HepG2 (cell line): ENCODE results near the gene FGD4. TPM values are rescaled to one million over a fixed set of nuclear protein-coding genes. Genes with fewer than 3 reads are reported as not detected.

Experiments
- ATAC-seq: fragments of 200-7000 bp; cut with Tn5 transposase; 3 replicates; pipeline ENCODE4 v1.9.1; 2020; ENCODE audit warnings: mild to moderate bottlenecking, moderate library complexity
- BruUV-seq: library from RNA; stranded (reverse); fragments of 400-500 nt; replicated peaks from 2 replicates; lab custom pipeline; 2021; lab: Mats Ljungman, UMichigan
- CTCF ChIA-PET: fragments of 300-600 bp; formaldehyde crosslinking; extraction: SDS; loops from one replicate; lab custom pipeline; 2021; ENCODE audit warnings: low total read pairs, inconsistent platforms, low intra/inter-chr PET ratio; lab: Yijun Ruan, JAX
- POLR2A ChIA-PET: fragments of 350-600 bp; sonication (Branson Sonifier 250); formaldehyde crosslinking; loops from one replicate; lab custom pipeline; 2020; ENCODE audit warnings: antibody characterized with exemption, inconsistent platforms; lab: Yijun Ruan, JAX
- DNase-seq: peaks from one replicate; pipeline ENCODE4 v3.0.0-alpha.2; 2015; ENCODE audit warnings: low spot score
- FAIRE-seq: peaks from 3 replicates; lab custom pipeline; 2011; peaks lifted over from hg19 to GRCh38; lab: Jason Lieb, UNC
- H2AFZ ChIP-seq: one replicate; pipeline ENCODE4 v1.6.1; 2011; ENCODE audit warnings: low read length, inconsistent platforms
- H3K27ac ChIP-seq: fragments of 300-600 bp; 3 replicates; pipeline ENCODE4 v1.8.0; 2011; ENCODE audit warnings: mixed run types, mild to moderate bottlenecking, mixed read lengths, low read length, inconsistent platforms; ENCODE audit not compliant: insufficient read depth; ENCODE audit errors: extremely low read length
- H3K27me3 ChIP-seq, 2 experiments: fragments of 200-600 bp in 1 of 2; 2 replicates in 1 of 2; 3 replicates in 1 of 2; pipeline versions ENCODE4 v1.6.0 to v1.8.0; 2011; ENCODE audit warnings: low read length in 2 of 2, mild to moderate bottlenecking in 2 of 2, moderate library complexity in 2 of 2, inconsistent platforms in 1 of 2; ENCODE audit not compliant: insufficient read depth in 2 of 2, control insufficient read depth in 1 of 2
- H3K36me3 ChIP-seq, 2 experiments: fragments of 200-600 bp in 1 of 2; replicated peaks in 1 of 2; 2 replicates in 1 of 2; 3 replicates in 1 of 2; pipeline versions ENCODE4 v1.5.1 to v1.8.0; 2011; ENCODE audit warnings: low read length in 2 of 2, inconsistent platforms in 1 of 2; ENCODE audit not compliant: insufficient read depth in 2 of 2, control insufficient read depth in 1 of 2
- H3K4me1 ChIP-seq: 2 replicates; pipeline ENCODE4 v1.5.1; 2012; ENCODE audit warnings: low read length, inconsistent platforms; ENCODE audit not compliant: insufficient read depth
- H3K4me2 ChIP-seq: 2 replicates; pipeline ENCODE4 v1.6.0; 2011; ENCODE audit warnings: low read depth, low read length, inconsistent platforms
- H3K4me3 ChIP-seq, 3 experiments: fragments of 200-600 bp in 1 of 3; sonication (generic), shearing (Covaris generic) in 1 of 3; replicated peaks in 1 of 3; 2 replicates each; pipeline ENCODE4 v1.5.1; 2011 to 2016; ENCODE audit warnings: low read length in 3 of 3, inconsistent platforms in 2 of 3, low read depth in 2 of 3, mild to moderate bottlenecking in 2 of 3, control low read depth in 1 of 3, mixed read lengths in 1 of 3; ENCODE audit not compliant: insufficient read depth in 1 of 3
- H3K79me2 ChIP-seq: one replicate; pipeline ENCODE4 v1.6.1; 2011; ENCODE audit warnings: low read length, inconsistent platforms; ENCODE audit not compliant: insufficient read depth
- H3K9ac ChIP-seq: 2 replicates; pipeline ENCODE4 v1.6.0; 2011; ENCODE audit warnings: mild to moderate bottlenecking, low read depth, low read length, inconsistent platforms; ENCODE audit not compliant: insufficient read depth
- H3K9me3 ChIP-seq: 2 replicates; pipeline ENCODE4 v1.5.1; 2012; ENCODE audit warnings: mild to moderate bottlenecking, low read length
- H4K20me1 ChIP-seq: 2 replicates; pipeline ENCODE4 v1.6.0; 2011; ENCODE audit warnings: inconsistent platforms, mild to moderate bottlenecking, low read length, moderate library complexity; ENCODE audit not compliant: insufficient read depth
- ATF7-NPFF ChIP-seq: sonication (generic); formaldehyde crosslinking; IDR thresholded peaks from 2 replicates; pipeline ENCODE4 v1.8.1; 2023; ENCODE audit warnings: mild to moderate bottlenecking, low read depth, missing genetic modification reagents, moderate library complexity
- BRCA1 ChIP-seq: sonication (generic); formaldehyde crosslinking; IDR thresholded peaks from 2 replicates; pipeline ENCODE4 v1.4.0; 2020; ENCODE audit warnings: missing genetic modification reagents
- FOXK1 ChIP-seq: sonication (generic); formaldehyde crosslinking; IDR thresholded peaks from 2 replicates; pipeline ENCODE4 v1.4.0; 2020; ENCODE audit warnings: low read depth, missing genetic modification reagents, borderline replicate concordance
- KDM2A ChIP-seq: sonication (generic); formaldehyde crosslinking; IDR thresholded peaks from 2 replicates; pipeline ENCODE4 v1.4.0; 2020; ENCODE audit warnings: low read depth, missing genetic modification reagents, borderline replicate concordance
- PAX8 ChIP-seq: sonication (generic); formaldehyde crosslinking; IDR thresholded peaks from 2 replicates; pipeline ENCODE4 v1.8.0; 2022; ENCODE audit warnings: mild to moderate bottlenecking, missing genetic modification reagents, borderline replicate concordance
- TEF ChIP-seq: sonication (generic); formaldehyde crosslinking; IDR thresholded peaks from 2 replicates; pipeline ENCODE4 v1.5.0; 2020; ENCODE audit warnings: missing genetic modification reagents
- TFDP2 ChIP-seq: sonication (generic); formaldehyde crosslinking; IDR thresholded peaks from 2 replicates; pipeline ENCODE4 v1.4.0; 2020; ENCODE audit warnings: missing genetic modification reagents
- TMF1 ChIP-seq: sonication (generic); formaldehyde crosslinking; IDR thresholded peaks from 2 replicates; pipeline ENCODE4 v1.8.1; 2022; ENCODE audit warnings: low read depth, missing genetic modification reagents
- ZNF546 ChIP-seq: sonication (generic); formaldehyde crosslinking; conservative IDR thresholded peaks from 2 replicates; pipeline ENCODE4 v1.8.1; 2023; ENCODE audit warnings: mild to moderate bottlenecking, missing genetic modification reagents
- ZNF547 ChIP-seq: sonication (generic); formaldehyde crosslinking; IDR thresholded peaks from 2 replicates; pipeline ENCODE4 v1.5.1; 2020; ENCODE audit warnings: mild to moderate bottlenecking, missing genetic modification reagents
- ZNF749 ChIP-seq: sonication (generic); formaldehyde crosslinking; IDR thresholded peaks from 2 replicates; pipeline ENCODE4 v1.8.0; 2022; ENCODE audit warnings: mild to moderate bottlenecking, missing genetic modification reagents, moderate library complexity, borderline replicate concordance
- ZNF816 ChIP-seq: sonication (generic); formaldehyde crosslinking; IDR thresholded peaks from 2 replicates; pipeline ENCODE4 v1.8.0; 2022; ENCODE audit warnings: missing genetic modification reagents, mild to moderate bottlenecking, borderline replicate concordance
- WGBS: methylation state at CpG from one replicate; pipeline ENCODE4 v1.1.6; 2017; ENCODE audit warnings: low lambda C conversion rate; 5-methylcytosine and 5-hydroxymethylcytosine counted together
- in situ Hi-C: cut with HindIII; loops from 2 replicates; pipeline ENCODE4 v1.10.0; 2017; ENCODE audit warnings: low pct_unique_long_range_greater_than_20kb; ENCODE audit not compliant: extremely low pct_ligation_motif_present
- intact Hi-C: fragments of 100-400 bp; cut with micrococcal nuclease; formaldehyde crosslinking; loops from one replicate; pipeline ENCODE4 v1.10.0; 2022; ENCODE audit not compliant: unreplicated experiment
- polyA plus RNA-seq, 8 experiments: library from polyadenylated mRNA; depleted of rRNA in 3 of 8; stranded (reverse) in 7 of 8; unstranded in 1 of 8; fragments of >200 nt; fragmentation: Illumina TruSeq in 4 of 8; extraction: Trizol in 4 of 8; gene quantifications; 2 replicates each; pipeline versions ENCODE4 v1.2.1 to v1.2.3, GENCODE V29; 2011 to 2016; ENCODE audit warnings: low read depth in 4 of 8, missing spikeins in 1 of 8, mixed read lengths in 1 of 8; ENCODE audit not compliant: insufficient read depth in 1 of 8
- total RNA-seq, 5 experiments: library from RNA; depleted of rRNA; stranded (reverse); fragments of >200 nt; fragmentation: Illumina TruSeq; extraction: Trizol; gene quantifications; 2 replicates each; pipeline ENCODE4 v1.2.3, GENCODE V29; 2016; ENCODE audit warnings: low read depth in 1 of 5
- TF ChIP-seq, protein P1 (sequence below): sonication (generic); formaldehyde crosslinking; IDR thresholded peaks from 2 replicates; pipeline ENCODE4 v1.5.0; 2020; ENCODE audit warnings: mild to moderate bottlenecking, missing genetic modification reagents, borderline replicate concordance
- TF ChIP-seq, protein P2 (sequence below): IDR thresholded peaks from 2 replicates; pipeline ENCODE4 v1.6.1; 2012; ENCODE audit warnings: inconsistent platforms

FGD4 gene
- total and polyA plus RNA-seq, 2 of the 13 experiments (the other 11 are each of a cell fraction or from before 2014, with no cell fraction given), result 4.6 to 6.6 TPM

DNA sequence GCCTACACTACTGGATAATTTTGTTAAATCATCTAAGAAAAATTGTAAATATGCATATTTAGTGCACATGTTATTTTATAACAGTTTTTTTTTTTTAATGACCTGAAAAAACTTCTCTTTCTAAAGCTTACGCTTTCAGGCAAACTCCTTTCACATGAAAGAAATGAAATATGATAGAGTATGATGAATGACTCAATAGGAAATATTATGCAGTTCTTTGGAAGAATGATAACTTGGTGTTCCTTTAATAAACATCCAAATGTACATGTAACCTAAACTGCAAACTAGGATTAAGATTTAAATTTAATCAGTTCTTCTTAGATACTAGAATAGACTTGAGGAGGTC, 136.6 kb downstream of the FGD4 start:
- intact Hi-C loops (loop anchor here (2.0 kb wide), 1 partner anchor 81 kb away; no protein-coding TSS in a partner anchor), in situ Hi-C loops (no loop called here)
- DNase-seq (no peak), FAIRE-seq (no peak)
- peak overlapping the region; percentile 76 for H3K4me2 ChIP-seq
- 0 out of 2 replicates have a peak, but pooled peaks cover 3% of the 10 kb centered on the region for H4K20me1 ChIP-seq
- H3K27me3 ChIP-seq, result no peaks in the 10 kb centered on the region
- CTCF ChIA-PET, result no interaction called here
- H3K4me1 ChIP-seq, result peaks cover 73% of the 10 kb centered on the region
- H3K27ac ChIP-seq, result peak overlapping the region; percentile 64
- H3K9ac ChIP-seq, result peak overlapping the region; percentile 65
- BruUV-seq, result no TSS peak
- peak overlapping the region; percentile 66 to 79 (median 71); a peak in 5 of 6 replicates for H3K4me3 ChIP-seq
- H3K79me2 ChIP-seq, result peaks cover 44% of the 10 kb centered on the region
- WGBS, result 96% methylated on average over 1 of the region's 1 CpG
- no peaks in the 10 kb centered on the region for H3K9me3 ChIP-seq
- no peak for TF ChIP-seq ZNF749 (CRISPR knock-in tag)
- no peak for TF ChIP-seq TFDP2 (CRISPR knock-in tag)
- TF ChIP-seq ATF7-NPFF (CRISPR knock-in tag), result no peak
- TF ChIP-seq KDM2A (CRISPR knock-in tag), result no peak
- no peak for TF ChIP-seq FOXK1 (CRISPR knock-in tag)
- no peak for TF ChIP-seq BRCA1 (CRISPR knock-in tag)
- TF ChIP-seq, protein P1, sequence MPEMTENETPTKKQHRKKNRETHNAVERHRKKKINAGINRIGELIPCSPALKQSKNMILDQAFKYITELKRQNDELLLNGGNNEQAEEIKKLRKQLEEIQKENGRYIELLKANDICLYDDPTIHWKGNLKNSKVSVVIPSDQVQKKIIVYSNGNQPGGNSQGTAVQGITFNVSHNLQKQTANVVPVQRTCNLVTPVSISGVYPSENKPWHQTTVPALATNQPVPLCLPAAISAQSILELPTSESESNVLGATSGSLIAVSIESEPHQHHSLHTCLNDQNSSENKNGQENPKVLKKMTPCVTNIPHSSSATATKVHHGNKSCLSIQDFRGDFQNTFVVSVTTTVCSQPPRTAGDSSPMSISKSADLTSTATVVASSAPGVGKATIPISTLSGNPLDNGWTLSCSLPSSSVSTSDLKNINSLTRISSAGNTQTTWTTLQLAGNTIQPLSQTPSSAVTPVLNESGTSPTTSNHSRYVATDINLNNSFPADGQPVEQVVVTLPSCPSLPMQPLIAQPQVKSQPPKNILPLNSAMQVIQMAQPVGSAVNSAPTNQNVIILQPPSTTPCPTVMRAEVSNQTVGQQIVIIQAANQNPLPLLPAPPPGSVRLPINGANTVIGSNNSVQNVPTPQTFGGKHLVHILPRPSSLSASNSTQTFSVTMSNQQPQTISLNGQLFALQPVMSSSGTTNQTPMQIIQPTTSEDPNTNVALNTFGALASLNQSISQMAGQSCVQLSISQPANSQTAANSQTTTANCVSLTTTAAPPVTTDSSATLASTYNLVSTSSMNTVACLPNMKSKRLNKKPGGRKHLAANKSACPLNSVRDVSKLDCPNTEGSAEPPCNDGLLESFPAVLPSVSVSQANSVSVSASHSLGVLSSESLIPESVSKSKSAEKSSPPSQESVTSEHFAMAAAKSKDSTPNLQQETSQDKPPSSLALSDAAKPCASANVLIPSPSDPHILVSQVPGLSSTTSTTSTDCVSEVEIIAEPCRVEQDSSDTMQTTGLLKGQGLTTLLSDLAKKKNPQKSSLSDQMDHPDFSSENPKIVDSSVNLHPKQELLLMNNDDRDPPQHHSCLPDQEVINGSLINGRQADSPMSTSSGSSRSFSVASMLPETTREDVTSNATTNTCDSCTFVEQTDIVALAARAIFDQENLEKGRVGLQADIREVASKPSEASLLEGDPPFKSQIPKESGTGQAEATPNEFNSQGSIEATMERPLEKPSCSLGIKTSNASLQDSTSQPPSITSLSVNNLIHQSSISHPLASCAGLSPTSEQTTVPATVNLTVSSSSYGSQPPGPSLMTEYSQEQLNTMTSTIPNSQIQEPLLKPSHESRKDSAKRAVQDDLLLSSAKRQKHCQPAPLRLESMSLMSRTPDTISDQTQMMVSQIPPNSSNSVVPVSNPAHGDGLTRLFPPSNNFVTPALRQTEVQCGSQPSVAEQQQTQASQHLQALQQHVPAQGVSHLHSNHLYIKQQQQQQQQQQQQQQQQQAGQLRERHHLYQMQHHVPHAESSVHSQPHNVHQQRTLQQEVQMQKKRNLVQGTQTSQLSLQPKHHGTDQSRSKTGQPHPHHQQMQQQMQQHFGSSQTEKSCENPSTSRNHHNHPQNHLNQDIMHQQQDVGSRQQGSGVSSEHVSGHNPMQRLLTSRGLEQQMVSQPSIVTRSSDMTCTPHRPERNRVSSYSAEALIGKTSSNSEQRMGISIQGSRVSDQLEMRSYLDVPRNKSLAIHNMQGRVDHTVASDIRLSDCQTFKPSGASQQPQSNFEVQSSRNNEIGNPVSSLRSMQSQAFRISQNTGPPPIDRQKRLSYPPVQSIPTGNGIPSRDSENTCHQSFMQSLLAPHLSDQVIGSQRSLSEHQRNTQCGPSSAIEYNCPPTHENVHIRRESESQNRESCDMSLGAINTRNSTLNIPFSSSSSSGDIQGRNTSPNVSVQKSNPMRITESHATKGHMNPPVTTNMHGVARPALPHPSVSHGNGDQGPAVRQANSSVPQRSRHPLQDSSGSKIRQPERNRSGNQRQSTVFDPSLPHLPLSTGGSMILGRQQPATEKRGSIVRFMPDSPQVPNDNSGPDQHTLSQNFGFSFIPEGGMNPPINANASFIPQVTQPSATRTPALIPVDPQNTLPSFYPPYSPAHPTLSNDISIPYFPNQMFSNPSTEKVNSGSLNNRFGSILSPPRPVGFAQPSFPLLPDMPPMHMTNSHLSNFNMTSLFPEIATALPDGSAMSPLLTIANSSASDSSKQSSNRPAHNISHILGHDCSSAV, result no peak
- no peak for TF ChIP-seq ZNF547 (CRISPR knock-in tag)
- TF ChIP-seq ZNF546, result no peak
- TF ChIP-seq, protein P2, sequence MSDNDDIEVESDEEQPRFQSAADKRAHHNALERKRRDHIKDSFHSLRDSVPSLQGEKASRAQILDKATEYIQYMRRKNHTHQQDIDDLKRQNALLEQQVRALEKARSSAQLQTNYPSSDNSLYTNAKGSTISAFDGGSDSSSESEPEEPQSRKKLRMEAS, result no peak
- TF ChIP-seq TMF1 (CRISPR knock-in tag), result no peak
- no peak for TF ChIP-seq TEF (CRISPR knock-in tag)
- no peak for TF ChIP-seq PAX8 (CRISPR knock-in tag)
- no peak for TF ChIP-seq ZNF816
- TF ChIP-seq, all 625 proteins: peak for 0
- POLR2A ChIA-PET, result no interaction called here
- H3K36me3 ChIP-seq, result no peaks in the 10 kb centered on the region; a peak in 1 of 5 replicates
- ATAC-seq, result no peak
- H2AFZ ChIP-seq, result no peak overlapping the region
